ENCODE data around the gene ALK.

DNA sequence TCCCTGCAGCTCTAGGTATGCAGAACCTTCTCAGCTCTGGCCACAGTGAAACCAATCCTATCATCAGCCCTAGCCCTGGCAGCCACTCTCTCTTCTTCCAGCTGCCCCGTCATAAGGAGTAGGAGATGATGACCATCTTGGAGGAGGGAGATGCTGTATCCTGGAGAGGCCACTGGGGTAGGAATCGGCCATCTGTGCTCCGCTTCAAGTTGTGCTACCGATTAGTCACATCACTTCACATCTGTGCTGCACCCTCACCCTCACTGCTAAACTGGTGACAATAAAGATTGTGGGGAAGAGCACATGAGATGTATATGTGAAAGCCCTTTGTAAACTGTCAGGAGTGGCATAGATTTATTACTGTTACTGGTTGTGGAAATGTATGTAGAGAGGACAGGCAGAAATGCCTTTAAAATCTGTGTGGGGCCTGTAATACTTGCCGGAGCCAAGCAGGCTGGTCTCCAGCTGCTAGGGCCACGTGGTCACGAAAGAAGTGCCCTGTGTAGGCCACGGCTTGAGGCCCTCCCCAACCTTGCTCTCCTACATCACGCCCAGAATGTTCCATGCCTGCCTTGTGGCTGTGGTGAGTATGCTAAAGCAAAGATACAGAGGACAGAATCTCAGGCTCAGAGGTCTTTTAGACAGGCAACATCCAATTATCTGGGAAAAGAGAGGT lies 569.3 kb downstream of the ALK start:
- no peak for TF ChIP-seq CTCF (IDR thresholded peaks at IDR 0.05; ENCODE audit: low read depth, low read length)
- TF ChIP-seq EZH2phosphoT487 (IDR thresholded peaks at IDR 0.05; ENCODE audit: low read depth) = no peak
